ENCODE data around the gene HOTAIR.

The HOTAIR gene

GRCh38 chr12:53939141-53940108, 35.3 kb downstream of the HOTAIR start:
- DNase-seq: peak in 1 of 2 experiments; percentile 19

- peak; percentile 99 for DNase-seq
Measured at GRCh38 chr12:53938326-53939140, 36.2 kb downstream of the HOTAIR start, which contains the start of gene HOXC13. TSS of gene HOXC13 (plus strand) at chr12:53938831. CDS start at chr12:53938907, 76 bp downstream.

- DNase-seq: no peak
Measured at GRCh38 chr12:53937596-53938325, 37.0 kb downstream of the HOTAIR start.

GRCh38 chr12:53937099-53937498, 37.7 kb downstream of the HOTAIR start:
- DNase-seq: no peak

- DNase-seq: no peak
Measured at GRCh38 chr12:53935383-53936341, 39.1 kb downstream of the HOTAIR start.

- DNase-seq: no peak
Measured at GRCh38 chr12:53932915-53933314, 41.8 kb downstream of the HOTAIR start.

- DNase-seq: no peak
Measured at GRCh38 chr12:53931844-53932581, 42.7 kb downstream of the HOTAIR start.

GRCh38 chr12:53930591-53931255, 44.0 kb downstream of the HOTAIR start:
- no peak for DNase-seq

GRCh38 chr12:53929527-53929926, 45.2 kb downstream of the HOTAIR start:
- DNase-seq: no peak

- no peak for DNase-seq
Measured at GRCh38 chr12:53928054-53928835, 46.5 kb downstream of the HOTAIR start.

GRCh38 chr12:53927220-53928029, 47.3 kb downstream of the HOTAIR start:
- DNase-seq: no peak

GRCh38 chr12:53924521-53925405, 50.0 kb downstream of the HOTAIR start:
- no peak for DNase-seq

- DNase-seq: no peak
Measured at GRCh38 chr12:53916788-53917655, 57.7 kb downstream of the HOTAIR start.

All from NCI-H524 (cell line).